HS-27A (cell line): ENCODE data around the gene ANKRD66.
"Not testable (repeated sequence)": the region's sequence is repeated elsewhere in the genome, so short reads cannot be mapped to it uniquely, and the experiment has no call there.

Experiments used
- DNase-seq: peaks from one replicate; pipeline ENCODE4 v3.0.0-alpha.2; 2012; ENCODE audit warnings: low read depth, missing footprints

ANKRD66 gene

DNA sequence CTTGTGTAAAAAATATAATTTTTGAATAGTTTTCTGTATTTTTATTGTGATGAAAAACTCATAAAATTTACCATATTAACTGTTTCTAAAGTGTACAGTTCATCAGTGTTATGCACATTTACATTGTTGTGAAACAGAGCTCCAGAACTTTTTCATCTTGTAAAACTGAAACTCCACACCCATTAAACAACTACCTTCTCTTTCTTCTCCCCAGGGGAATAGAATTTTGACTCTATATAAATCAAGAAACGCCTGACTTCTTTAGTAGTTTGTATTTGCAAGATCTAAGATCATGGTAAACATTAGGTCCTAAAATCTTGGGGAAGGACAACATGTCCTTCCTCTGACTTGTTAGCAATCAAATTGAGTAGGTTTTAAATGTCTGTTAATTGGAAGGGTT, 9.1 kb downstream of the ANKRD66 start:
- no peak for DNase-seq

DNA sequence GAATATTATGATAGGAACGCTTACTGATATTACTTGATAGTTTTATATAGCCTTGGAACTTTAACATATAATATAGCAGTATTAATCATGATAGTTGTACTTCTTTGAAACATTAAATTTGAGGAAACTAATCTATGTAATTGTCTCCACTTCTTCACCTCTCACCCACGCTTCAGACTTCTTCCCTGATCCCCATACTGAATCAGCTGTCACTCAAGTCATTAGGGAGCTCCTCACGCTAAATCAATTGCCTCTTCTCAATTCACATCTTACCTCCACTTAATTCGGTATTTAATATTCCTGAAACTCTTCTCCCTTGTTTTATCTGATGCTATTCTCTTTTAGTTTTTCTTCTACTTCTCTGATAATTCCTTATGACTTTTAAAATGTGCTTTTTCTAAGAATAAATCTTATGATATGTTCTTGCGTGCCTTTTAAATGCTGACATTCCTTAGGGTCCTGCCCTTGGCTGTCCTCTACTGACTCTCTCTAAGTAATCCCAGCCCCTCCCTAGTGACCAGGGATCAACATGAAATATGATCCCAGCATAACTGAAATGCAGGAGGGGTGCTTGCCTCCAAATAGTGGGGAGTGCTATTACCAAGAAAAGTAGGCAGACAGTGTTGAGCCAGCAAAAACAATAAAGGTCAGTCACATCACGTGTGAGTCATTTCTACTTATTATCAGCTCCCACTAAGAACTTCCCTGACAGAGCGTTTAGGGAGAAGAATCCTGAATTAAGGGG, 9.9 kb downstream of the ANKRD66 start:
- no peak for DNase-seq

DNA sequence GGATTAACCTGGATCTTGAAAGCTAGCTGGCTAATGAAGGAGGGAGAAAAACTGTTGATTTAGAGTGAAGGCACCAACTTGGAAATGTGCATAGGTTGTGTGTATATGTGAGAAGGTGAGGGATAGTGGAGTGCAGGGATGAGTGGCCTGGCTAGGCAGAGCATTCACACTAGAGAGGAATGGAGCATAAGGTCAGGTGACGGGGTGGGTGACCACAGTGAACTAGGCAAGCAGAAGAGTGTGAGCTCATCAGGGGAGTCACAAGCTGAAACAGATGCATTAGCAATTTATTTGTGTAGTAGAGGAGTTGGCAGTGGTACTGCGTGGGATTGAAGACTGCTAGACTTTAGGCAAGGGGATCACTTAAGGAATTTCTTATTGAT, 10.5 kb downstream of the ANKRD66 start:
- DNase-seq: no peak

DNA sequence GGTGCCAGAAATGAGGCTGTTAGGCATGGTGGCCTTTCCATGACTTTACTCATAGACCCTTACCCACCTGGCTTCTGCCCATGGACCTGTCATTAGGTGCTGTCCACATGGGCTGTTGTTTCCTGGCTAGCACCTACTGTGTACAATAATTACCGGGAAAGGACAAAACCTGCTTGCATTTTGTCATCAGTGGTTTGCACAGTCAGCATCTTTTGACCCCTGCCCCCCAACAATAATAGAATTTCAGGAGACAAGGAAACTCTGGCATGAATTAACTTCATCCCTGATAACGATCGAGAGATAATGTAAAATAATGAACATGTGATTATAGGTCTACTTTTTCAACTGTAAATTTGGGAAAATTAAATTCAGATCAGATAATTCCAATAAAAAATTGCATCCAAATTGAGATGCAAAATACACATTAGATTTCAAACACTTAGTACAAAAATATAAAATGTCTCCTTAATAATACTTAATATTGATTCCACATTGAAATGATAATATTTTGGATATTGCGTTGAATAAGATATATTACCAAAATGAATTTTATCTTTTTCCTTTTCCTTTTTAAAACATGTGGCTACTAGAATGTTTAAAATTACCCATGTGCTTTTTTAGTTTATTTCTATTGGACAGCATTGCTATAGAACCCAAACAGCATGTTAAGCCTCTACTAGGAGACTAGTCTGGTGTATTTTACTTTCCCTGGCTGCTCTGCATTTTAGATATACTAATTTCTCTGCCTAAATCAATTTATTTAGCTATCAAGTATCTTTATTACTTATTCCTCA, 12.4 kb downstream of the ANKRD66 start:
- no peak for DNase-seq

DNA sequence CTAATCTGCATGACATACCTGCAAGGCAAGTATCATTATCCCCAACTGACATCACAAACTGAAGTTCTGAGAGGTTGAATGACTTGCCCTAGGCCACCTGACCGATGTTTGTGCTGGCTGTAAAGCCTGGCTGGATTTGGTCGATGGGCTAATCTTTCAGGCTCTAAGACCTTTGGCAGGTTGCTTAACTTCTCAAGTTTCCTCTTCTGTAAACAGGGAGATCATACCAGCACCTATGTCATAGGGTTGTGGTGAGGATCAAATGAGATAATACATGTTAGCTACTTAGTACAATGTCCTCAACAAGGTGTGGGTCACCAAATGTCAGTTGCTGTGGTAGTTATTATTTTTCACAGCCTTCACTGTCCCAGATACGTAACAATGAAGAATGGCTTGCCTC, 14.2 kb downstream of the ANKRD66 start:
- no peak for DNase-seq

DNA sequence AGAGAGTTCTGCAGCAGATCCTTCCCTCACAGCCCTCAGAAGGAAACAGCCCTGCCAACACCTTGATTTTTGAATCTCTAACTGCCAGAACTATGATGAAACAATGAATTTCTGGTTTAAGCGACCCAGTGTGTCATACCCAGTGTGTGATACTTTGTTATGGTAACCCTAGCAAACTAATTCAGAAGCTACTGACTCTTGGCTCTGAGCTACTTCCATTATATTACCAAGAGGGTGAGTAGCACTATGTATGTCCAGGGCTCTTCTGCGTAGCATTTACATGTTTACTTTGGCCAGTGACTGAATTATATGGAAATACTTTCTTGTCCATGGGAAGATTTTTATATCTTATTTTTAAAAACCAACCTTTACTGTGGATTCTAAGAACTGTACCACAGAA, 16.7 kb downstream of the ANKRD66 start:
- no peak for DNase-seq

DNA sequence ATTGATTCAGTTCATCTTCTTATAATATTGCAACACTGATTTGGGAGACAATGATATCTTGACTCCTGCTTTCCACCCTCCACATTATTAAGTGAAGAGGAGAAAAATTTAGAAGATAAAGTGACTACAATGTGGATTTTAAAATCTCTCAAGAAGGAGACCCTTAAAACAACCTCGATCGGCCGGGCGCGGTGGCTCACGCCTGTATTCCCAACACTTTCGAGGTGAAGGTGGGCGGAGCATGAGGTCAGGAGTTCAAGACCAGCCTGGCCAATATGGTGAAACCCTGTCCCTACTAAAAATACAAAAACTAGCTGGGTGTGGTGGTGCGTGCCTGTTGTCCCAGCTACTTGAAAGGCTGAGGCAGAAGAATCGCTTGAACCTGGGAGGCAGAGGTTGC, 17.5 kb downstream of the ANKRD66 start:
- DNase-seq: not testable (repeated sequence)

DNA sequence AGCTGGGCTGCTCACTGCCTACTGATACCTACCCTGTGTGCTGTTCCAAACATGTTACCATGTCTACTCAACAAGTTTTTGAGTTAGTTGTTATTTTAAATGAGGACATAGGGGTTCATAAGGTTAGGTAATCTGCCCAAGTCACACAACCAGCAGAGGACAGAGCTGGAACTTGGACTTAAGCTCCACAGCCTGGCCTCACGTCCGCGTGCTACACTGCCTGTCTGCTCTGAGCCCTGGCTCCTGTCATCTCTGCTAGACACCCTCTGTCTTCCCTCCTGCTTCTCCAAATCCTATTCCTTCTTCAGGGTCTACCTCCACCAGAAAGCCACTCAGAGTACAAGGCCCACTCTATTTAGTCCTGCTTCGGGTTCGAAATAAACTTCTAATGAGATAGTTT, 18.2 kb downstream of the ANKRD66 start:
- no peak for DNase-seq

DNA sequence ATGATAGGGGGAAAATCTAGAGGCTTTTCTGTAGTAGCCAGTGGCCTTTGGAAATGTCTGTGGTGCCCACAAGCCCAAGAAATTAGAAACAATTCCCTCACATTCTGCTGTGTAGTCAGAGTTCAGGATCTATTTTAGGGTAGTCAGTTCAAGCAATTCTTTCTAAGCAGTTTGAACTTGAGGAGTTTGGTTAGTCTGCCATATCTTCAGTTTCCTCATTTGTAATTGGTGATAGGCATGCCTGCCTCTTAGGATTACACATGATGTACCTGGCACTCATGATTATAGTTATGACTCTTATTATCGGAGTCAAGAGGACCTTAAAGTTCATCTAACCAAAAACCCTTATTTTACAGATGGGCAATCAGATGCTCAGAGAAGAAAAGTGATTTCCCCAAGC, 25.3 kb downstream of the ANKRD66 start:
- no peak for DNase-seq

DNA sequence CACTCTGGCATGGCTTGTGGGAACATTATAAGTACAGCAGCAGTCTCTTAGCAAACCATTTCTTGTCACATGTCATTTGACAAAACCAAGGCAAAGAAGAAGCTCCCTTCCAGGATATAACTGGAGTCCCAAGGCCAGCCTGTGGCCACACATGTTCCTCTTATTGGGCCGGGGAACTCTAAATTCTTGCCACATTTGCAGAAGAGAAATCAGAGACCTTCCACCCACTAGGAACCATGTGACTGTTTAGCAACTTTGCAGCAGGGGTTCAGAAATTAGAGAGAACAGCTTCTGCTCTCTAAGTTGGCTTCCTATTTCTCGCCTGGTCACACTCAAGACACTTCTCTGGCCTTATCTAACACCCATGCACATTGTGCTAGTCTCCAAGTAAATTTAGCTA, 26.0 kb downstream of the ANKRD66 start:
- DNase-seq: no peak

DNA sequence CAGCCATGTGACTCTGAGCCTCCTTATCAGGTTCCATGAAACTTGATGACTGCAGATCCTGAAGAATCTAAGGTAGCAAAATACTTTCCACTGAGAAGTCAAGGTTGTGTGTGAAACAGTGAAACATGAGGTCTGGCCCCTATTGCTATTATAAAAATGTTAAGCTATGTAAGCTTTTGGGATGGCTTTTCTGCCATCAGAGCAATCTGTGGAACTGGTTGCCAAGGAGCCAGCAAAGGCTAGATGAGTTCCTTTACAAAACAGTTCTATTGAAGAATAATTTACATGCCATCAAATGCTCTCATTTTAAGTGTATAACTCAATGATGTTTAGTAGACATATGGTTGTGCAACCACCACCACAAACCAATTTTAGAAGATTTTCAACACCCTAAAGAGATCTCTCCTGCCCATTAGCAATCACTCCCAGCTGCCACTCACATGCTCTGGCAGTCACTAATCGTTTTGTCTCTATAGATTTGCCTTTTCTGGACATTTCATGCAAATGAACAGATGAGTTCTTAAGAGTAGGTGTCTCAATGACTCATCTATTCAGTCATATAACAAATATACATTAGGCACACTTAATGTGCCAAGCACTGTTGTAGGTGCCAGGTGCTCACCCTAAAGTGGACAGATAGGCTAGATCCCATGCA, 26.6 kb downstream of the ANKRD66 start:
- no peak for DNase-seq

DNA sequence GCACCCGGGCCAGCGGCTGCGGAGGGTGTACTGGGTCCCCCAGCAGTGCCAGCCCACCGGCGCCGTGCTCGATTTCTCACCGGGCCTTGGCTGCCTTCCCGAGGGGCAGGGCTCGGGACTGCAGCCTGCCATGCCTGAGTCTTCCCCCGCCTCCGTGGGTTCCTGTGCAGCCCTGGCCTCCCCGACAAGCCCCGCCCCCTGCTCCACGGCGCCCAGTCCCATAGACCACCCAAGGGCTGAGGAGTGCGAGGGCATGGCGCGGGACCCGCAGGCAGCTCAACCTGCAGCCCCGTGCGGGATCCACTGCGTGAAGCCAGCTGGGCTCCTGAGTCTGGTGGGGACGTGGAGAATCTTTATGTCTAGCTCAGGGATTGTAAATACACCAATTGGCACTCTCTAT, 28.0 kb downstream of the ANKRD66 start:
- not testable (repeated sequence) for DNase-seq

DNA sequence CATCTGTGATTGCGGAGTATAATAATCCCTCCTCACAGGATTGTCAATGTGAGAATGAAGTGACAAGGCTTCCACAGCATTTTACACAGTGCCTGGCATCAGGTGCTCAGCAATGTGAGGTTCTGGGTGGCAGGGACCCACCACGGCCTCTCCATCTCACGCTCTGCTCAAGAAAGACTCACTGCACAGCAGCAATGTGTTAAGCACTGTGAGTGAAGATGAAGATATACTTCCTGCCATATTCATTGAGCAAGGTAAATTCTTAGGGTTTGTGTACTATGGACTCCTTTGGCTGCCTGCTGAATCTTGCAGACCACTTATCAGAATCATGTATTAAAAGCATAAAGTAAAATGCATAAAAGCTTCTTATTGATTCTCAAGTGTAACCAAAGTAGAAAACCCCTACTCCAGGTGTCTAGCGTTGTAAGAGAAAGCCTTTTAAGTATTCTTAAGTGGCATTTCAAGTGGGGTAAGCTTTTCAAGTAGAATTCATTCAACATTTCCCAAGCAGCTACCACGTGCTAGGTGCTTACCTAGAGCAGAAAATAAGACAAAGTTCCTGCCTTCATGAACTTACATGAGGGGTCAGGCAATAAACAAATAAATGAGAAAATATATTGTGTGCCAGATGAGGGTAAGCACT, 29.5 kb downstream of the ANKRD66 start:
- DNase-seq: no peak

DNA sequence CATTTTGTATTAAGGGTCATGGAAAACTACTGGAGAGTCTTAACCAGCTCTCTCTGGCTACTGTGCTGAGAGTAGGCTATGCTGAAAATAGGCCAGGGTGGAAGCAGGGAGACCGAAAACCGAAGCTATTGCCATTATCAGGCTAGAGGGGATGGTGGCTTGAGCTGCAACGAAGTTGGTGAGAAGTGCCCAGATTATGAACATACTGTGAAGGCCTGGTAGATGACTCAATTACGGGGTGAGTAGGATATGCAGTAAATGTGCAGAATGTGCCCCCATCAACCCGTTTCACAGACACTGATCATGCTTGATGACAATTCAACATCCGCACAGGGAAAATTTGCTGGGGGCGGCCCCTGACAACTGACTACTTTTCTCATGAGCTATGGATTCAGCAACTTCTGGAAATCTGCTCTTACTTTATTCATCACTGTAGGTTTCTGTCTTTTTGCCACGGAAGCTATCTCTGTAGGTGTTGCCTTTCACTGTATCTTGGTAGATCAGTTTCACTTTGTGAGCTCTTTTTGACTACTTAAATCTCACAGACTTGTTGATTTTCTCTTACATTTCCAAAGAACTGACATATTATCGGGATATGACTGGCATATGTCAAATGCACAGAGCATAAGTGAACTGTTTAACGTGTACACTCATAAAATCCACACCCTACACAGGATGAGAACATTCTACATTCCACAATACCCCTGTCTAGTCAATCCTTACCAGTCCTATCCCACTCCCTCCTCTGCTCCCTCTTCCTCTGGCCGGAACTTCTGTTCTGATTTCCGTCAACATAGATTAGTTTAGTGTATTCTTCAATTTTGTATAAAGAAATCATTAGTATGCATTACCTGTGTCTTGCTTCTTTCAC, 31.0 kb downstream of the ANKRD66 start:
- DNase-seq: no peak

DNA sequence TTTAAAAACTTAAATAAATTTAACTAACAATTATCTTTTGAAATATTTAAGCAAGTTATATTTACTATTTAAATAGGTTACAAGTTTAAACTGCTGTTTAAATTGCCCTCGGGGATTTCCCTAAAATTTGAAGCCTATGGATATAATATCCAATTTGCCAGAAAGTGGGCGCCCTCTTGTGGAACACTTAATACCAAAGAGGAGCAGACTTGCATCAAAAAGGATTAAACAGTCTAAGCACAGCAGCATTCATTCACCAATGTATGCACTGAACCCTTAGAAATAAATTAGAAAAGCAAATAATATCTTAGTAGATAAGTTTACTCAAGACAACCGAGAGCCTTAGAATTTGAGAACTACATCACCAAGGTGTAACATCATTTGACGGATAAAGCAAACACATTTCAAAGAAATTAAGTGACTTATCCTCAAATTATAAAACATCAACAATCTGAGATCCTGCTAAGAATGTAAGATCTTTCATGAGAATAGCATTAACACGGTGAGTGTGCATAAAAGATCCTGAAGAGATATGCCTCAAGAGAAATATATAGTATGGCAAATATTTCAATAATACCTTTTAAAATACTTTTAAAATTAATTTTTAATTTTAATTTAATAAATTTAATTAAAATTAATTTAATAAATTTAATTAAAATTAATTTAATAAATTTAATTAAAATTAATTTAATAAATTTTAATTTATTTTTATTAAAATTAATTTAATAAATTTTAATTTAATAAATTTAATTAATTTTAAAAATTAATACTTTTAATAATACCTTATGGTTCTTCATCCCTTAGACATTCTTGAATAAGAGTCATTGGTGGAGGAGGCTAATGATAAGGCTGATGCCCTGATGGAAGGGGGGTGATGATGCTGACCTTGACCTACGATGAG, 35.0 kb downstream of the ANKRD66 start:
- no peak for DNase-seq

DNA sequence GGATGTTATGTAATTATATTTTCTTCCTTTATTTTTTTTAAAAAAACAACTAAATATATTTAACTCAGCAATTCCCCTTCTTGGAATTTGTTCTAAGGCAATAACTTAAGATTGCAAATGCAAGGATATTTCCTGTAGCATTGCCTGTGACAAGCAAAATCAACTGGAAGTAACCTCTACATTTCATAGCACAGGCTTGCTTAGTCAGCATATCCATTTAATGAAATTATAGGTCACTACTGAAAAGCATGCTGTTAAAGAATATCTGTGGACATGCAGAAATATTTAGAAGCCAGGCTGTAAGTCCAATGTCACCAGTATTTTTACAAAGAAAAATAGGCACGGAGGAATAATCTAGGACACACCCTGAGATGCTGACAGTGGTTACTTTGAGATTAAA, 37.8 kb downstream of the ANKRD66 start:
- no peak for DNase-seq

DNA sequence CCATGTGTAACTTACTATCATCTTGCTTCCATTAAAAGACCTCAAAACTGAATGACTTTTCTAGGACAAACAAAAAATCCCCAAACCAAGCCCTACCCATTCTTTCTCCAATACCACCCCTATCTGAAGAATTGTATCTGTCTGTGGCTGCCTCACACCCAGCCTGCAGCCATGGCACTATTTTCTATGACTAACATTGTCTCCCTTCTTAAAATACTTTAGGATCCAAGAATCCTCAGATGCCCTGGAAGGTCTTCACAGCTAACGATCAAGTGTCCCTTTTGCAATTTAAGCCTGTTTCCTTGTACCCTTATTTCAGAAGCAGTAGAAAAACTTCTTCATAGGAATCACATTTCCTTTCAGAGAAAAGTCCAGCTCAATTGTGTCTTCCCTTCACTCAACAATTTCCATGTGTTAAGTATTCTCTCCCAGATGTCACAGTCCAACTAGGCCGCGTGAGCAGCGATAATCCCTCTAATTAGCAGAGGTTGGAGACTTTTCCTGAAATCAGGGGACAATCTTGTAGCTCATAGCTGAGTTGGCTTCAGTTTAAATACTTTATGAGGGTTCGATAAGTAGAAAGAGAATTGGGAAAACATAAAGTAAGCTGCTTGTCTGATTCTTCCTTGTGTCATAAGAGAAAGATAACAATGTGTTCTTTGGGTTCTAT, 41.3 kb downstream of the ANKRD66 start:
- DNase-seq: no peak

DNA sequence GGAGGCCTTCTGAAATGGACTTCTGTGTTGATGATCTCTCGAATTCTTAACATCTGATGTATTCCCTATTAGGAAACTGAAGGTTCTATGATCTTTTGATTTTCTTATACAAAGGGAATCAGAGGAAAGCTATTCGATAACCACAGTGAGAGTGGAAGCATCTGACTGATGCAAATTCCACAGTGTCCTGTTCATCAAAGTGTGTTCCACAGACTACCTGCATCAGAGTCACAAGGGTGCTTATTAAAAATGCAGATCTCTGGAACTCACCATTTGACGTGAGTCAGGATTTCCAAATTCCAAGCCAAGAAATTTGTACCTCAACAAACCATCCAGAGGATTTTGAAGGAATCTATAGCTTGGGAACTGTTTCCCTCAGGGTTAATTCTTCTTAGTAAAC, 42.1 kb downstream of the ANKRD66 start:
- DNase-seq: no peak

DNA sequence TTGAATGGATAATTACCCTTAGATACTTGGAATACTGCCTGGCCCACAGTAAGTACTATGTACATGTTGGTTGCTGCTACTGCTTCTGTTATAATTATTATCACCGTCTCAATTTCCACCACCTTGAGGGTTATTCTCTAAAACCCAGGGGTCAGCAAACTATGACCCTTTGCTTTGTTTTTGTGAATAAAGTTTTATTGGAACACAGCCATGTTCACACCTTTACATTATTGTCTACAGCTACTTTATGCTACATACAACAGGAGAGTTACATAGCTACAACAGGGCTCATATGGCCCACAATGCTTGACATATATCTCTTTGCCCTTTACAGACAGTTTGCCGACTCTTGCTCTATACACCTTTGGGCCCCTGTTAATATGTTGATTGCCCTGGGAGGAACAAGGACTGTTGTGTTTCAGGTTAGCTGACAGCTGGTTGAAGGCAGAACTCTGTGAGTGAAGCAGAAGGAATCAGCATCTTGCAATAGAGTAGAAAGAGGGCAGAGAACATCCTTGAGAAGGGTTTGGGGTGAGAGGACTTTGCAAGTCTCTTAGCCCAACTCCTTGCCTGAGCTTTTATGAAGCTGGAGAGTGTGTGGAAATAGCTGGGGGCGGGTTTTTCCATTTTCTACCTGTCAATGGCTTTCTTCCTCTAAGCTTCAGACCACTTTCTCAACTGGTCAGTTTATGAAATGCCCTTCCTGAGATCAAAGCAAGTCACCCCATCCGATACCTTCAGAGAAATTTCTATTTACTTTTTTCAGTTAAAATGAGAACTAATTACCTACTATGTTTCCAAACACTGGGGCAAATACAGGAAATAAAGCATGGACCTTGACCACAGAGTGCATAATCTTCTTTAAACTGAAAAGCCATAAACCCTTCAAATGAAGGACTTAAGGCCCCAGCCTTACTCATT, 43.0 kb downstream of the ANKRD66 start:
- no peak for DNase-seq
